Right lobe of liver (tissue), 6 donors: ENCODE data around the gene OLIG3. TPM values are rescaled to one million over a fixed set of nuclear protein-coding genes. Genes with fewer than 3 reads are reported as not detected.

ENCODE experiments used
- ATAC-seq, 4 donors: fragments of 200-7000 bp; cut with Tn5 transposase; one replicate each; pipeline ENCODE4 v1.9.1; 2020; ENCODE audit warnings: mild to moderate bottlenecking in 4 of 4, moderate library complexity in 4 of 4
- DNase-seq, 3 donors: peaks; one replicate each; pipeline ENCODE4 v3.0.0-alpha.2; 2020
- H3K27ac ChIP-seq, 3 donors: fragments of 200-600 bp; one replicate each; pipeline ENCODE4 v1.8.0; 2022
- H3K27me3 ChIP-seq, 2 donors: fragments of 200-600 bp; one replicate each; pipeline ENCODE4 v1.8.0; 2022
- H3K36me3 ChIP-seq, 4 donors: fragments of 200-600 bp; sonication (generic) in 1 of 4; one replicate each; pipeline versions ENCODE4 v1.5.1 to v1.8.0; 2017 to 2022; ENCODE audit warnings: control low read depth in 1 of 4
- H3K4me1 ChIP-seq, 4 donors: fragments of 200-600 bp; sonication (generic) in 1 of 4; one replicate each; pipeline versions ENCODE4 v1.5.1 to v1.8.0; 2017 to 2022; ENCODE audit warnings: control low read depth in 1 of 4
- H3K4me3 ChIP-seq, 3 donors: fragments of 200-600 bp; one replicate each; pipeline ENCODE4 v1.8.0; 2022
- H3K9me3 ChIP-seq, 4 donors: fragments of 200-600 bp; sonication (generic) in 1 of 4; one replicate each; pipeline versions ENCODE4 v1.5.1 to v1.8.0; 2017 to 2022; ENCODE audit warnings: control low read depth in 1 of 4
- CTCF ChIP-seq, 4 donors: fragments of 200-600 bp in 3 of 4; fragments of 450-650 bp in 1 of 4; IDR thresholded peaks; one replicate each; pipeline versions ENCODE4 v1.5.1 to v1.8.0; 2016 to 2022; ENCODE audit warnings: antibody characterized with exemption in 4 of 4, mild to moderate bottlenecking in 2 of 4
- POLR2A ChIP-seq: fragments of 450-650 bp; IDR thresholded peaks from one replicate; pipeline ENCODE4 v1.6.1; 2017; ENCODE audit warnings: antibody characterized with exemption, mild to moderate bottlenecking
- WGBS: methylation state at CpG from one replicate; pipeline ENCODE4 v1.1.6; 2018; ENCODE audit warnings: low coverage, low lambda C conversion rate; ENCODE audit not compliant: insufficient coverage; ENCODE audit errors: missing lambda C conversion rate; 5-methylcytosine and 5-hydroxymethylcytosine counted together
- intact Hi-C, 2 donors: fragments of 100-400 bp; cut with DNase I; formaldehyde crosslinking; loops; one replicate each; pipeline versions ENCODE4 v1.11.2 to v1.14.1; 2022
- total RNA-seq, 6 experiments: library from RNA; depleted of rRNA in 2 of 6; stranded (reverse); fragments of >200 nt in 2 of 6; fragmentation: NEBNext Ultra II Directional in 3 of 6; extraction: Animal tissue kit (Norgen Biotek cat#: 25700) in 3 of 6; gene quantifications; one replicate each; pipeline versions ENCODE4 v1.1.0 to v1.2.4, GENCODE V29; 2016 to 2023
- donor health status: DM: no; HTN: yes; CAD: no.
- donor health status: DM: no; HTN: no; CAD: no.
- donor health status: DM: no; HTN: no; CAD: no.
- donor health status: DM: no; HTN: yes; CAD: no.
- donor health status: DM: no; HTN: yes; CAD: no.

OLIG3 gene
- total RNA-seq, 6 experiments from 2014 or later, result not detected

- TF ChIP-seq POLR2A (no peak), CTCF (IDR thresholded peaks at IDR 0.05) (no peak)
- Histone ChIP-seq H3K27ac (no peak overlapping the region), H3K36me3 (no peaks in the 10 kb centered on the region), H3K27me3 (no peaks in the 10 kb centered on the region), H3K9me3 (no peaks in the 10 kb centered on the region), H3K4me1 (no peaks in the 10 kb centered on the region), H3K4me3 (no peak overlapping the region)
- 70% methylated on average over 6 of the region's 6 CpGs for WGBS
- ATAC-seq (no peak), DNase-seq (no peak)
- intact Hi-C loops, result no loop called here
These were observed 42.0 kb upstream of the OLIG3 start for GRCh38 chr6:137536104-137536773.

GRCh38 chr6:137531376-137532092, 37.3 kb upstream of the OLIG3 start:
- no peak for TF ChIP-seq CTCF (IDR thresholded peaks at IDR 0.05)
- TF ChIP-seq POLR2A, result no peak
- Histone ChIP-seq H3K27me3 (no peaks in the 10 kb centered on the region), H3K36me3 (no peaks in the 10 kb centered on the region), H3K4me3 (no peak overlapping the region), H3K27ac (no peak overlapping the region), H3K9me3 (no peaks in the 10 kb centered on the region), H3K4me1 (peaks cover 0 to 3% (median 0%) of the 10 kb centered on the region in 4 donors)
- no peak for DNase-seq
- ATAC-seq, result no peak
- intact Hi-C loops, result no loop called here
- 65% methylated on average over 6 of the region's 7 CpGs for WGBS

- H3K27ac ChIP-seq, result no peak overlapping the region
- WGBS, result 33% methylated on average over 1 of the region's 1 CpG
- intact Hi-C loops, result no loop called here
- ATAC-seq (no peak), DNase-seq (no peak)
- no peaks in the 10 kb centered on the region for H3K9me3 ChIP-seq
- H3K4me3 ChIP-seq, result no peak overlapping the region
- TF ChIP-seq CTCF (IDR thresholded peaks at IDR 0.05) (no peak), POLR2A (no peak)
- H3K4me1 ChIP-seq, result peaks cover 0 to 3% (median 0%) of the 10 kb centered on the region in 4 donors
- H3K27me3 ChIP-seq, result no peaks in the 10 kb centered on the region
- no peaks in the 10 kb centered on the region for H3K36me3 ChIP-seq
These were observed 36.2 kb upstream of the OLIG3 start for GRCh38 chr6:137530404-137530803.

- H3K4me3 ChIP-seq, result no peak overlapping the region
- no peaks in the 10 kb centered on the region for H3K36me3 ChIP-seq
- H3K4me1 ChIP-seq, result no peaks in the 10 kb centered on the region
- TF ChIP-seq CTCF (IDR thresholded peaks at IDR 0.05) (no peak), POLR2A (no peak)
- no peak for ATAC-seq
- intact Hi-C loops, result no loop called here
- no peak for DNase-seq
- no peak overlapping the region for H3K27ac ChIP-seq
- H3K27me3 ChIP-seq, result peaks cover 0 to 7% of the 10 kb centered on the region in 2 donors
- no peaks in the 10 kb centered on the region for H3K9me3 ChIP-seq
- WGBS, result 35% methylated on average over 7 of the region's 7 CpGs
These were observed 28.6 kb upstream of the OLIG3 start for GRCh38 chr6:137522831-137523230.
